ENCODE data around the gene PAPSS2.
"Not testable (repeated sequence)": the region's sequence is repeated elsewhere in the genome, so short reads cannot be mapped to it uniquely, and the experiment has no call there.

Gene PAPSS2

DNA sequence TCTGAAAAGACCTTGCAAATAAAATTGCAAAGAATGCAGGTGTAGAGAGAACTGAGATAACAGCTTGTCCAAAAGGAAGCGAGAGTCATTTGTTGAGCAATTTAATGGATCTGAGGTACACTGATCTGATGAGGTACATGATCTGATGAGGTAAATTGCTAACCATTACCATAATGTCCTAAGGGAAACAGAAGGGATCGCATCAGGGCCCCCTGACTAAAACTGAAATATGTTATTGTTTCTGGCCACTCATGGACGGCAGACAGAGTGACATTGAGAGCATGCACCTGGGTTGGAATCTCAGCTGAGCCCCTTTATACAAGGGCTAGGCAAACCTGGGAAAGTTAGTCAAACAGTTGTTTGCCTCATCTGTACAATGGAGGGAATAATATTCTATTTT is 15.8 kb upstream of the PAPSS2 start:
- DNase-seq: no peak

- not testable (repeated sequence) for DNase-seq
These were observed 15.2 kb upstream of the PAPSS2 start for GRCh38 chr10:87644500-87644899.

GRCh38 chr10:87646192-87646909 is 13.3 kb upstream of the PAPSS2 start:
- no peak for DNase-seq

GRCh38 chr10:87646935-87647334 is 12.7 kb upstream of the PAPSS2 start:
- no peak for DNase-seq

GRCh38 chr10:87650838-87651589 is 8.7 kb upstream of the PAPSS2 start:
- no peak for DNase-seq

DNA sequence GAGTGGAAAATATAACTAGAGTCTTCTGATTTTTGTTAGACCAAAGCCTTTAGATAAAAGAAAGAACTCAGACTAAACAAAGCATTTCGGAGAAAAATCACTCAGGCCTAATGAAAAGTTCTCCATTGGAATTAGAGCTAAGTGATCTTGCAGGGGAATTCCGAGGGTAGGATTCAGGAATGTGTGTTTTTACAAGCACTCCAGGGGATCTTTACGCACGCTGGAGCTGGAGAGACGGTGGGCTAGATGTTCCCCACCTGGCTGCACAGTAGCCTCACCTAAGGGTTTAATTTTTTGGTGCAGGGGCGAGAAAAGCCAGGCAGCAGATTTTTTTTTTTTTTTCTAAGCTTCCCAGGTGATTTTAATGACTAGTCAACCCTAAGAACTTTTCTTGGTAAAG is 7.9 kb upstream of the PAPSS2 start:
- no peak for DNase-seq

- no peak for DNase-seq
These were observed 7.4 kb upstream of the PAPSS2 start for GRCh38 chr10:87652261-87652660.

DNA sequence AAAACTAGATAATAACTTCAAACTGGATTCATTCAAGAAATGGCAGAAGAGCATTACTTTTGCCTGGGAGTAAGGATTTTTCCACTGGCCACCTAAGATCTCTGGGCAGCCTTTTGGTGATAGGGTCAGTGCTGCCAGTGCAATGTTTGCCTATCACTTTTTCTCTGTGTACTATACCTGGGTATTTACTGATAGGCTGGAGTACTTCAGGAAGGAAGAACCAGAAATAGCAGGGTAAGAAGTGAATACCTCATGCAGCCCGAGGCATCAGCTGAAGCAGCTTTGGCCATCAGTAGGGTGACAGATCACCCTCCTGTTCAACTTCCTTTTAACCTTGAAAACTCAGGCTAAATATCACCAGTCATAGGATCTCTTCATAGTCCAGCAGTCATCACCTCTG is 5.5 kb upstream of the PAPSS2 start:
- no peak for DNase-seq

DNA sequence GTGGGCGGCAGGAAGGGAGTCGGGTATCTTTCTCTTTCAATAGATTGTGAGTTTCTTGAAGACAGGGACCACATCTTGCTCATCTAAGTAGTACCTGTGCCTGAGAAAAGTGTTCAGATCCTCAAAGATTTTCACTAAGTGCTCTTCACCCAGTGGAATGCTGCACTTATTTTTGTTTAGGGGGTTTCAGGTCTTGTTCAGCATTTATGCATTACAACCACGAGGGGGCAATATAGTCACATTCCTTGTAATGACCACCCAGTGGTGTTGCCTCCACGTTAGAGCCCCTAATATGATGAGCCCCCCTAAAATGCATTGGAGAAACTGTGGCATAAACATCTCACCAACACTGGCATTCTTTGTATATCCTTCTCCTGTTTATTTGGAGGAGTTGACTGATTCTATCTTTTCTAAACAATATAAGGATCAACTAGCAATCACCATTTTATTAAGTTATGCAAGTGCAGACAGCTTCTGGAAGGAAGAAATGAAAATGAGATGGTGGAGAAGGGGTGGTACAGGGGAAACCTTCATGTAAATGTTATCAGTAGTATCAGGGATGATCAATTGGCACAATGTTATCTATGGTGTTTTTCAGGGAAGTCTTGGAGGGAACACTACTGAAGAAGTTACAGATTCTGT is 3.1 kb upstream of the PAPSS2 start:
- DNase-seq: peak in 1 of 2 donors; percentile 55

DNA sequence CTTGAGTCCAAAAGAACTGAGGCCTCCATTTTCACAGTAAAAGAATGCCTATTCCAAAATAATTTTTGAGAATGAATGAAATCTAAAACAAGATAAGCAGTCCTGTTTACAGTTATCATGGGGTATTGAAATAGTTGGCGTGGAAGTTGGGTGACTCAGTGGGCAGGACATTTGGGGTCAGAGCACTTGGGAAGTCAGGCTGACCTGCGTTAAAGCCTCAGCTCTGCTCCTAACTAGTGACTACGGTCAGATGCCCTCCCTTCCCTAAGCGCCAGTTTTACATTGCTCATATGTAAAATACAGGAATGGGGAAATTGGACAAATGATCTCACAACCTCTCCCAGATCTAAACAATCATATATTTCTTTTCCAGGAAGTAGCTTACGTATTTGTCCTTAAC is 2.3 kb upstream of the PAPSS2 start:
- DNase-seq: peak in 1 of 2 donors; percentile 55

GRCh38 chr10:87658321-87658795 is 1.3 kb upstream of the PAPSS2 start:
- no peak for DNase-seq

DNA sequence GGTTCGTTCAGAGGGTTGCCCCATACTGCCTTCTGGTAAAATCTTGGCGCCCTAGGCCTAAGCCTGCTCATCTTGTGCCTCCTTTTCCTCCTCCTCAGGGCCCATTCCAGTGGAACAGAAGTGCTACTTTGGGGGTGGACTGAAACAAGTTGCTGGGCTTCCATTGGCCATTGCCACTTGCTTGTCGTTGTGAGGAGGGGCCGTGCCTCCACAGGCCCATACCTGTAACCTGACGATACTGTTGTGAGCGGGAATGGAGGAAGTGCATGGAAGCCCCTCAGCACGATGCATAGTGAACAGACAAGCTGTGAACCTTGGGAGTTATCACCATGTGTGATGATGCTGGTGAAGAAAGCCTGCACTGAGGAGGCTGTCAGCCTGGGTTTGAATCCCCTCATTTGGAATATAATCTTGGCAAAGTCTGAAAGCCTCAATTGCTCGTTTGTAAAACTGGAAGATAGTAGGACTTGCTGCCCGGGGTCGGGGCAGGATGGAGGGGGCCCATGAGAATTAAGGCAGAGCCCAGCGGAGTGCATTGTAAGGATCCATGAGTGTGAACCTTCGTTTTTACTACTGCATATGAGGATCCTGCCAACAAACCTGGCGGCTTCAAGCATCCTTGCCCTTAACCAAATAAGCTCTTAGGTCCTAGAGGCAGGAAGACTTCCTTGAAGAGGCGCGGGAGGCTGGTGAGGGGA is 671 bp upstream of the PAPSS2 start:
- DNase-seq: no peak

DNA sequence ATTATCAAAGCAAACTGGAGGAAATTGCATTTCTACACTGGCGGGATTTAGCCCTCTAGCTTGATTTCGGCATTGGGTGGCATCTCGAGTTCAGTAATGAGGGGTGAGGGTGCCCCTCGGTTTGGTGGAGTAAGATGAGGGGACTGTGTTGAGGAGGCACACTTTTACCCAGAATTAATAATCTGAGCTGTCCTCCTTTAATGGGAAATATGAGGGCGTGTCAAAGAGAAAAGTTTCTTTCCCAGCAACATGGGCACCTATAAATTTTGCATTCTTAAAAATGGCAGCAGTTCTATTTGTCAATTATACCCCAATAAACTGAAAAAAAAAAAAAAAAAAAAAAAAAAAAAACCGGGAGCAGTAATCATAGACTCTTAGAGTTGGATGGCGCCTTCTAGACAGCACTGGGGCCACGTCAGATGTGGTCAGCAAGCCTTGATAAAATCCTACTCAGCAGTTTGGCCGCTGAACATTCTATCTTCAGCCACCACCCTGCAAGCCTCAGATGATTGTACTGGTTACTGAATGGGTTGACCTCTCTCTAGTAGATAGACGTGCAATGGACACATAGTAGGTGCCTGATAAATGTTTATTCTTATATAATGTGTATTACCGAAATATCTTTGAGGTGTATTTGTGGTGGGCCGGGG is 931 bp downstream of the PAPSS2 start:
- no peak for DNase-seq

DNA sequence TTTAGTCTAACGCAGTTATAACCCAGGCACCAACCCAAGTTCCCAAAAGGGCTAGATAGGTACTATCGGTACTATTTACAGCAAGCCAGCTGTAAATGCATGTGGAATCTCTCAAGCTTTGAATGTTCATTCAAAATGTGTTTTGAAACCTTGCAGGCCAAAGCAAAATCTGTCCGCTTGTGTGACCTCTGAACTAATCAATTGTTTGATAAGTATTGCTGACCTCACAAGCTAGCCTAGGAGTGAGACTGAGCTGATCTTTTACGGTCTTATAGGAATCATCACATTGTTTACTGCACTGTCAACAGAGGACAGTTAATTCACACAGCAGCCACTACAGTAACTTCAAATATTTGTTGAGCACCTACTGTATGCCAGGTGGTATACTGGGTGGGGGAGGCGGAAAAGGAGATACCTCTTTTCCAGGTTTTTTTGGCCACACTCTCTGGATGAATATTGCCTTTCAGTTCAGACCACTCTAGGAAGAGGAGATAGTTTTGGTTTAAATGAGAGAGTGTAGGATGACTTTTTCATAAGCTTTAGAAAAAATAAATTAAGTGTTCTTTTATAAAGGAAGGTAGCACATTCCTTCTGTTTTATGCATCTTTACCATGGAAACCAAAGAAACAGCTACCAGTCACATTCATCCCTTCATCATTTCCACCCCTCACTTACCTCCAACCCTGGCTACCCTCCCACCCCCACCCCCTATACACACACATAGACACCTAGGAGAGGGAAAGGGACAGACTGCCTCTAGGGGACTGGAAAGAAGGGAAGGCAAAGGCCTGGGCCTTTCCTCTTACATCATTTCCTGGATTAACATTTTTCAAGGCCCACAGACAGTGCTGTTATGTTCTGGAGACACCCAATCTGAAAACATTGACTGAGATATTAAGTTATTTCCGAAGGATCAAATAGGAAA is 2.4 kb downstream of the PAPSS2 start:
- DNase-seq: no peak

GRCh38 chr10:87664276-87664701 is 4.6 kb downstream of the PAPSS2 start:
- DNase-seq: no peak

GRCh38 chr10:87667493-87667892 is 7.8 kb downstream of the PAPSS2 start:
- no peak for DNase-seq

- no peak for DNase-seq
These were observed 8.8 kb downstream of the PAPSS2 start for GRCh38 chr10:87668324-87669074.

- no peak for DNase-seq
These were observed 10.1 kb downstream of the PAPSS2 start for GRCh38 chr10:87669752-87670151.

DNA sequence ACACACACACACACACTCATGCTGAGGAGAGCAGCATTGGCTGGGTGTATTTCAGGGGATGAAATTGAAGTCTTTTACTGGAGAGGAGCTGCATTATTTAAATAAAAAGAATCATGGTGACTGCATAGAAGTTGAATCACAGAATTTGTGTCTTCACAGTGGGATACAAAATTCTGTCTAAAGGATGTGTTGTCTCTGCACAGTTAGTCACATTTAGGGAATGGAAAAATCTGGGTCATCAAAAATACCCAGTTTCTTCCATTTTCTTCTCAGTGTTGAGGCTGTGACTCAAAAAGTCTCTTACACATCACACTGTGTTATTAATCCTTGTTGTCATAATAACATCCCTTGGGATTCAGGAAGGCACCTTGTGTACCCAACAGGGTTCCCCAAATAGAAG is 10.9 kb downstream of the PAPSS2 start:
- DNase-seq: no peak

- DNase-seq: no peak
These were observed 11.6 kb downstream of the PAPSS2 start for GRCh38 chr10:87671139-87671815.

All from CD4-positive, alpha-beta T cell treated with Interferon alpha-2 for 1 hour (primary cell).